ENCODE results near the gene SBF2. TPM values are rescaled to one million over a fixed set of nuclear protein-coding genes. Genes with fewer than 3 reads are reported as not detected.

Gene SBF2
- total and polyA plus RNA-seq, 2 donors: 8.1 to 10.2 TPM

DNA sequence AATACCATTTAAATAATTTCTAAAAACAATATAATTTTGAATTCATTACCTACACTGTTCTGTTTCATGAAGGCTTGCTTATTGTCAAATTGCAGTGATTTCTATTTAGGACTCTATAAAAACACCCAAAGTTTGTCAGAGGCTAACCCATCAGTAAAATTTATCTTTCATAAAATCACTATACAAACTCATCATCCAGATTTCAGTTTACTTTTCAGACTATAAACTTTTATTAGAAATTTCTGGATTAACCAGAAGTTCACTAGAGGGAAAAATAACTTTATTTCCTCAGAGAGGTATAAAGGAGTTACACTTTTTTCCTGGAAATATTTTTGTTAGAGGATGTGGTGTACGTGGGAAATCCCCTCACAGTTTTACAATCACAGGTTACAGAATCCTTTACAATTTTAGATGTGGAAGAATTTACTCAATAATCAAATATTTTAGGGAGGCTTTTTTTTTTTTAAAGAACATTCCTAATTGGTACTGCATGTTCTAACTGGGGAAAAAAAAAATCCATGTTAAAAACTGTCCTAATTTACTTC is 453.5 kb downstream of the SBF2 start:
- Histone ChIP-seq H3K36me3 (ENCODE audit: control insufficient read depth in 2 of 2, insufficient read depth in 2 of 2, low read length in 1 of 2) (no peaks in the 10 kb centered on the region), H3K27me3 (ENCODE audit: control insufficient read depth in 2 of 2, insufficient read depth in 1 of 2, low read length in 1 of 2) (no peaks in the 10 kb centered on the region), H3K9me3 (ENCODE audit: control insufficient read depth in 2 of 2, insufficient read depth in 1 of 2, low read length in 1 of 2) (no peaks in the 10 kb centered on the region), H3K4me1 (ENCODE audit: control insufficient read depth in 2 of 2, insufficient read depth in 2 of 2, low read length in 2 of 2) (no peaks in the 10 kb centered on the region), H3K4me3 (ENCODE audit: low read length in 2 of 2) (no peak overlapping the region), H3K27ac (ENCODE audit: low read depth in 1 of 2, low read length in 1 of 2) (no peak overlapping the region)
- no peak for DNase-seq (ENCODE audit: low read depth in 6 of 9, low spot score in 9 of 9)
- WGBS: 87% methylated on average over 1 of the region's 1 CpG

DNA sequence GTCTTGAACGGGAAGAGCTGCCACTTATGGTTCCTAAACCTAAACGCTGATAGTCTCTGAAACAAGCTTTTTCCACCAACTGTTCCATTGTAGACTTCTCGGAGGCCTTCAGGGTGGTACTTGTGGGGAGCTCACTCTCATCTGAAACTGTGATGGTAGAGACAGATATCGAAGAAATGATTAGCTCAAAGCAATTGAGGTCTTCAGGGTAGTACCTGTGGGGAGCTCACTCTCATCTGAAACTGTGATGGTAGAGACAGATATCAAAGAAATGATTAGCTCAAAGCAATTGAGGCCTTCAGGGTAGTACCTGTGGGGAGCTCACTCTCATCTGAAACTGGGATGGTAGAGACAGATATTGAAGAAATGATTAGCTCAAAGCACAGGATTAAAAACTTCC is 454.5 kb downstream of the SBF2 start:
- Histone ChIP-seq H3K4me1 (ENCODE audit: control insufficient read depth in 2 of 2, insufficient read depth in 2 of 2, low read length in 2 of 2) (no peaks in the 10 kb centered on the region), H3K9me3 (ENCODE audit: control insufficient read depth in 2 of 2, insufficient read depth in 1 of 2, low read length in 1 of 2) (no peaks in the 10 kb centered on the region), H3K27me3 (ENCODE audit: control insufficient read depth in 2 of 2, insufficient read depth in 1 of 2, low read length in 1 of 2) (no peaks in the 10 kb centered on the region), H3K27ac (ENCODE audit: low read depth in 1 of 2, low read length in 1 of 2) (no peak overlapping the region), H3K4me3 (ENCODE audit: low read length in 2 of 2) (no peak overlapping the region), H3K36me3 (ENCODE audit: control insufficient read depth in 2 of 2, insufficient read depth in 2 of 2, low read length in 1 of 2) (no peaks in the 10 kb centered on the region)
- no peak for DNase-seq (ENCODE audit: low read depth in 6 of 9, low spot score in 9 of 9)
- WGBS: 98% methylated on average over 4 of the region's 4 CpGs

DNA sequence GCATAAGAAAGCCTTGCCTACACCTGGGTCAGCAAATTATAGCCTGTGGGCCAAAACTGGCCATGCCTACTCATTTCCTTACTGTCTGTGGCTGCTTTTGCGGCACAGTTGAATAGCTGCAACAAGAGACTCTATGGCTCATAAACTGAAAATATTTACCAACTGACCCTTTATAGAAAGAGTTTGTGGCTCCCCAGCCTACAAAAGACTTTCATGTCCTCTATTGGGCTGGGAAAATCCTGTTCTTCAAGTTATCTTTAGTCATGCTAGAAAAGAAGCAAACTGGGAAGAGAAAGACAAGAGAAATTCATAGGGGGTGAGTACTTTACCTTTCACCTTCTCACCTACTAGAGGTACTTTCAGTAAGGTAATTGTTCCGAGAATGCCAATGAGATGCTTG is 455.1 kb downstream of the SBF2 start:
- Histone ChIP-seq H3K27me3 (ENCODE audit: control insufficient read depth in 2 of 2, insufficient read depth in 1 of 2, low read length in 1 of 2) (no peaks in the 10 kb centered on the region), H3K27ac (ENCODE audit: low read depth in 1 of 2, low read length in 1 of 2) (no peak overlapping the region), H3K4me3 (ENCODE audit: low read length in 2 of 2) (no peak overlapping the region), H3K9me3 (ENCODE audit: control insufficient read depth in 2 of 2, insufficient read depth in 1 of 2, low read length in 1 of 2) (no peaks in the 10 kb centered on the region), H3K4me1 (ENCODE audit: control insufficient read depth in 2 of 2, insufficient read depth in 2 of 2, low read length in 2 of 2) (no peaks in the 10 kb centered on the region), H3K36me3 (ENCODE audit: control insufficient read depth in 2 of 2, insufficient read depth in 2 of 2, low read length in 1 of 2) (no peaks in the 10 kb centered on the region)
- no peak for DNase-seq (ENCODE audit: low read depth in 6 of 9, low spot score in 9 of 9)
- 97% methylated on average over 2 of the region's 2 CpGs for WGBS

DNA sequence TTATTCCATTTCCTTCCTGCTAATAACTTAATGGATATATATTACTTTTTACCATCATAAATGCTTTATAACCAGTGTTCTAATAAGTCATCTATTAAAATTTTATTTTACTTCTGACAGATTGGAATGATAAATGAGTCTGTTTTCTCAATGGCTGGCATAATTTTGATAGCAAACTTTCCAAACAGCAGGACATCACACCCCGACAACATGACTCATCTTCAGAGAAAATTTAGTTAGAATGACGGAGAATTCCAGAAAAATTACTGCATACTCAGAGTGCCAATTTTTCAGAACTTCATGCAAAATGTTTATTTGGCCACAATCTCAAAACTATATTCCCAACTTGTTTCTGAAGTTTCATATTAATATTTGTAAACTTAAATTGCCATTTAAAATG is 455.8 kb downstream of the SBF2 start:
- H3K36me3 ChIP-seq (ENCODE audit: control insufficient read depth in 2 of 2, insufficient read depth in 2 of 2, low read length in 1 of 2): no peaks in the 10 kb centered on the region
- no peaks in the 10 kb centered on the region for H3K4me1 ChIP-seq (ENCODE audit: control insufficient read depth in 2 of 2, insufficient read depth in 2 of 2, low read length in 2 of 2)
- H3K4me3 ChIP-seq (ENCODE audit: low read length in 2 of 2): no peak overlapping the region
- no peaks in the 10 kb centered on the region for H3K9me3 ChIP-seq (ENCODE audit: control insufficient read depth in 2 of 2, insufficient read depth in 1 of 2, low read length in 1 of 2)
- DNase-seq (ENCODE audit: low read depth in 6 of 9, low spot score in 9 of 9): no peak
- WGBS: 96% methylated on average over 2 of the region's 2 CpGs
- H3K27ac ChIP-seq (ENCODE audit: low read depth in 1 of 2, low read length in 1 of 2): no peak overlapping the region
- no peaks in the 10 kb centered on the region for H3K27me3 ChIP-seq (ENCODE audit: control insufficient read depth in 2 of 2, insufficient read depth in 1 of 2, low read length in 1 of 2)

DNA sequence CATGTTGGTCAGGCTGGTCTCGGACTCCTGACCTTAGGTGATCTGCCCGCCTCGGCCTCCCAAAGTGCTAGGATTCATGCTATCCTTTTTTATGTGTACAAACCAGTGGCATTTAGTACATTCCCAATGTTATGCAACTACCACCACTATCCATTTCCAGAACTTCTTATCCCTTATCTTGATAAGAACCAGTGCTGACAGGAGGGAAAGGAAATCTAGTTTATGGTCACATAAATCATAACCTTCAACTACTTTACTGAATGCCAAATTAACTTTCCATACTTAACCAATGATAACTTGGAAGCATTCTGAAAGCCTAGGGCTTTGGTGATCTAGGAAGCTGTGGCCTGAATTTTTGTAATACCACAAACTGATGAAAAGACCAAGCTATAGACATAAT is 459.7 kb downstream of the SBF2 start:
- Histone ChIP-seq H3K4me3 (ENCODE audit: low read length in 2 of 2) (no peak overlapping the region), H3K27me3 (ENCODE audit: control insufficient read depth in 2 of 2, insufficient read depth in 1 of 2, low read length in 1 of 2) (no peaks in the 10 kb centered on the region), H3K27ac (ENCODE audit: low read depth in 1 of 2, low read length in 1 of 2) (no peak overlapping the region), H3K36me3 (ENCODE audit: control insufficient read depth in 2 of 2, insufficient read depth in 2 of 2, low read length in 1 of 2) (peaks cover 0 to 2% of the 10 kb centered on the region in 2 donors), H3K4me1 (ENCODE audit: control insufficient read depth in 2 of 2, insufficient read depth in 2 of 2, low read length in 2 of 2) (no peaks in the 10 kb centered on the region), H3K9me3 (ENCODE audit: control insufficient read depth in 2 of 2, insufficient read depth in 1 of 2, low read length in 1 of 2) (no peaks in the 10 kb centered on the region)
- 96% methylated on average over 3 of the region's 3 CpGs for WGBS
- no peak for DNase-seq (ENCODE audit: low read depth in 6 of 9, low spot score in 9 of 9)

DNA sequence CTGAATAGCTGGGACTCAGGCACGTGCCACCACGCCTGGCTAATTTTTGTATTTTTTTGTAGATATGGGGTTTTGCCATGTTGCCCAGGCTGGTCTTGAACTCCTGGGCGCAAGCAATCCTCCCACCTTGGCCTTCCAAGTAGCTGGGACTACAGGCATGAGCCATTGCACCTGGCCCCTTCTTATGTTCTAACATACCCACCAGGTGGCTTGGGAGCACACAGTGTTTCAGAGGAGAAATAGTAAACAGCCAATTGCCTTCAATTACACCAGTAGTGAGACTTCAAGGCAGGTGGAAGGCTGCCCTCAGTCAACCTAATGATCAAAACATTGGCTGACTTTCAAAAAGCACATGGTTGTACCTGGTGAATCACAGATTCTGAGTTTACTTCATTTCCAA is 462.9 kb downstream of the SBF2 start:
- 98% methylated on average over 3 of the region's 3 CpGs for WGBS
- DNase-seq (ENCODE audit: low read depth in 6 of 9, low spot score in 9 of 9): peak in 1 of 9 donors; percentile 4

DNA sequence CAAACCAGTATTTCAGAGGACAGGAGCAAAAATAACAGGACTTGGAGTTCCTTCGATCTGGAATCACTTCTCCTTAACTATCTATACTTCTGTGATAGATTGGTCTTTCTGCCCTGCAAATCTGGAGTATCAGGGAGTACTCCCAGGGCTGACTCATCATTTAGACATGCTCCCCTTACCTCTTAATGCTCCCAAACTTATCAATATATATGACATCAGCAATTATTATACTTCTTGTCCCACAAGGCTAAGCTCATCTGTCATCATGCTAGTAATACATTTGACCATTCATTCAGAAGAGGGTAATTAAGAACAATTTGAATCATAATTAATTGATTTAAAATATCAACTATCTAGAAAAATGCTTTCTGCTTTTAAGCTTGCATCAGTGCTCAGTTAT is 466.3 kb downstream of the SBF2 start:
- Histone ChIP-seq H3K4me3 (ENCODE audit: low read length in 2 of 2) (no peak overlapping the region), H3K27ac (ENCODE audit: low read depth in 1 of 2, low read length in 1 of 2) (no peak overlapping the region), H3K9me3 (ENCODE audit: control insufficient read depth in 2 of 2, insufficient read depth in 1 of 2, low read length in 1 of 2) (no peaks in the 10 kb centered on the region), H3K4me1 (ENCODE audit: control insufficient read depth in 2 of 2, insufficient read depth in 2 of 2, low read length in 2 of 2) (no peaks in the 10 kb centered on the region), H3K36me3 (ENCODE audit: control insufficient read depth in 2 of 2, insufficient read depth in 2 of 2, low read length in 1 of 2) (peaks cover 0 to 2% of the 10 kb centered on the region in 2 donors), H3K27me3 (ENCODE audit: control insufficient read depth in 2 of 2, insufficient read depth in 1 of 2, low read length in 1 of 2) (no peaks in the 10 kb centered on the region)
- WGBS: 90% methylated on average over 1 of the region's 1 CpG
- DNase-seq (ENCODE audit: low read depth in 6 of 9, low spot score in 9 of 9): no peak

More for the DNA sequence above, 462.9 kb downstream of the SBF2 start:
- Histone ChIP-seq H3K4me1 (ENCODE audit: control insufficient read depth in 2 of 2, insufficient read depth in 2 of 2, low read length in 2 of 2) (no peaks in the 10 kb centered on the region), H3K27ac (ENCODE audit: low read depth in 1 of 2, low read length in 1 of 2) (peak overlapping the region in 1 of 2 donors; percentile 17), H3K4me3 (ENCODE audit: low read length in 2 of 2) (no peak overlapping the region), H3K36me3 (ENCODE audit: control insufficient read depth in 2 of 2, insufficient read depth in 2 of 2, low read length in 1 of 2) (peaks cover 0 to 2% of the 10 kb centered on the region in 2 donors), H3K9me3 (ENCODE audit: control insufficient read depth in 2 of 2, insufficient read depth in 1 of 2, low read length in 1 of 2) (no peaks in the 10 kb centered on the region), H3K27me3 (ENCODE audit: control insufficient read depth in 2 of 2, insufficient read depth in 1 of 2, low read length in 1 of 2) (no peaks in the 10 kb centered on the region)

DNA sequence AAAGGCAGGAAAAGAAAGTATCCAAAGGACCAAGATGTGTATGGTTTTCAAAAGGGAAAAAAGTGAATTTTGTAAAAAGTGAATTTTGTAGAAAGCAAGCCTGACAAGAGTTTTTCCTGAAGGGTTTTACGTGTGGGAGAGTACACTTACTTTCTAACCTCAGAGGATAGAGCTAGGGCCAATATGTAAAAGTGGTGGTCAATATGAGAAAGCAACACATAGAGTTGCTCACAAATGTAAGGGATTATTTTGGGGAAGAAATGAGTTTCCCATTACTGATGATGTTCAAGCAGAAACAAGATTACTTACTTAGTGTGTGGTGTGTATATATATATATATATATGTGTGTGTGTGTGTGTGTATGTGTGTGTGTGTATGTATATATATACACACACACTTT is 467.6 kb downstream of the SBF2 start:
- Histone ChIP-seq H3K27me3 (ENCODE audit: control insufficient read depth in 2 of 2, insufficient read depth in 1 of 2, low read length in 1 of 2) (no peaks in the 10 kb centered on the region), H3K36me3 (ENCODE audit: control insufficient read depth in 2 of 2, insufficient read depth in 2 of 2, low read length in 1 of 2) (peaks cover 0 to 2% of the 10 kb centered on the region in 2 donors), H3K4me3 (ENCODE audit: low read length in 2 of 2) (no peak overlapping the region), H3K27ac (ENCODE audit: low read depth in 1 of 2, low read length in 1 of 2) (no peak overlapping the region), H3K9me3 (ENCODE audit: control insufficient read depth in 2 of 2, insufficient read depth in 1 of 2, low read length in 1 of 2) (no peaks in the 10 kb centered on the region), H3K4me1 (ENCODE audit: control insufficient read depth in 2 of 2, insufficient read depth in 2 of 2, low read length in 2 of 2) (no peaks in the 10 kb centered on the region)
- 97% methylated on average over 1 of the region's 1 CpG for WGBS
- DNase-seq (ENCODE audit: low read depth in 6 of 9, low spot score in 9 of 9): no peak

DNA sequence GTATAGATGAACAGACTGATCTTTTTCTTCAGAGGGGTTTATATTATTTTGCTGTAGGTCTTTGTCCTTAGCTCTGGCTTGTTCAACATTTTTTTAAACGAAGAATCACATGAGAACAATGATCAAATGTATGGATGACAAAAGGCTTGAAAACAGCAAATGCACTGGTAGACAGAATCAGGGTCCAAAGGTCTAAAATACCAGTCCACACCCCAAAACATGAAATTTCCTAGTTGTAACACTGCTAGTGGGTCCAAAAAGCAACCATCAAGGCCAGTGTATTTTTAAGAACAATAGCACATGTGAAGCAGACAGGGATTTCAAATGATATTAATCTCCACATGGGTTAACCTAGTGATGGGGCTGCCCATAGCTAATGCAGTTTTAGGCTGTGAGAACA is 468.1 kb downstream of the SBF2 start:
- no peaks in the 10 kb centered on the region for H3K9me3 ChIP-seq (ENCODE audit: control insufficient read depth in 2 of 2, insufficient read depth in 1 of 2, low read length in 1 of 2)
- no peaks in the 10 kb centered on the region for H3K36me3 ChIP-seq (ENCODE audit: control insufficient read depth in 2 of 2, insufficient read depth in 2 of 2, low read length in 1 of 2)
- no peak overlapping the region for H3K27ac ChIP-seq (ENCODE audit: low read depth in 1 of 2, low read length in 1 of 2)
- 90% methylated on average over 1 of the region's 1 CpG for WGBS
- H3K4me3 ChIP-seq (ENCODE audit: low read length in 2 of 2): no peak overlapping the region
- no peaks in the 10 kb centered on the region for H3K27me3 ChIP-seq (ENCODE audit: control insufficient read depth in 2 of 2, insufficient read depth in 1 of 2, low read length in 1 of 2)
- DNase-seq (ENCODE audit: low read depth in 6 of 9, low spot score in 9 of 9): no peak
- H3K4me1 ChIP-seq (ENCODE audit: control insufficient read depth in 2 of 2, insufficient read depth in 2 of 2, low read length in 2 of 2): no peaks in the 10 kb centered on the region

DNA sequence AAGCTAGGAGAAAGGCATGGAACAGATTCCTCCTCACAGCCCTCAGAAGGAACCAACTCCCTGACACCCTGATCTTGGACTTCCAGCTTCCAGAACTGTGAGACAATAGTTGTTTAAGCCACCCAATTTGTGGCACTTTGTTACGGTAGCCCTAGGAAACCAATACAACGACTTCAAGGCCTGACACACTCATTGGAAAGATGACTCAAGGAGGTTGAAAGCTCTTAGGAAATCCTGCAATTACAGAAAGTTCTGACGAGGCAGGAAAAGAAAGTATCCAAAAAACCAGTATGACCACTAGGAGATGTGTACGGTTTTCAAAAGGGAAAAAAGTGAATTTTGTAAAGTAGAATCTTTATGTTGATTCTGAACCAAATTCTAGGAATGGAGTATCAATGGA is 468.7 kb downstream of the SBF2 start:
- DNase-seq (ENCODE audit: low read depth in 6 of 9, low spot score in 9 of 9): no peak
- H3K27me3 ChIP-seq (ENCODE audit: control insufficient read depth in 2 of 2, insufficient read depth in 1 of 2, low read length in 1 of 2): no peaks in the 10 kb centered on the region
- no peak overlapping the region for H3K4me3 ChIP-seq (ENCODE audit: low read length in 2 of 2)
- H3K4me1 ChIP-seq (ENCODE audit: control insufficient read depth in 2 of 2, insufficient read depth in 2 of 2, low read length in 2 of 2): no peaks in the 10 kb centered on the region
- no peaks in the 10 kb centered on the region for H3K36me3 ChIP-seq (ENCODE audit: control insufficient read depth in 2 of 2, insufficient read depth in 2 of 2, low read length in 1 of 2)
- no peaks in the 10 kb centered on the region for H3K9me3 ChIP-seq (ENCODE audit: control insufficient read depth in 2 of 2, insufficient read depth in 1 of 2, low read length in 1 of 2)
- H3K27ac ChIP-seq (ENCODE audit: low read depth in 1 of 2, low read length in 1 of 2): no peak overlapping the region
- WGBS: 98% methylated on average over 4 of the region's 4 CpGs

All from thymus (tissue), 11 donors.